Stimulated activated memory B cell treated with anti-CD40 and anti-IgM and Interleukin-4, amounts not matched to agents 10 μg/mL and 1 μg/mL and 100 μg/mL, for 72 hours (primary cell): Measurements from ENCODE around the gene TMEM145.

Experiments
- ATAC-seq: fragments of 150-1000 bp; cut with Tn5 transposase; 2 replicates; pipeline ENCODE4 v1.10.0; 2021
- H3K27ac Mint-ChIP-seq: one replicate; pipeline ENCODE4 v1.8.0; 2022; ENCODE audit warnings: mild to moderate bottlenecking, mixed read lengths
- H3K27me3 Mint-ChIP-seq: one replicate; pipeline ENCODE4 v1.8.0; 2022; ENCODE audit warnings: mixed read lengths
- H3K36me3 Mint-ChIP-seq: one replicate; pipeline ENCODE4 v1.8.0; 2022; ENCODE audit warnings: mixed read lengths
- H3K4me1 Mint-ChIP-seq: one replicate; pipeline ENCODE4 v1.8.0; 2022; ENCODE audit warnings: mixed read lengths
- H3K4me3 Mint-ChIP-seq: one replicate; pipeline ENCODE4 v1.8.0; 2022; ENCODE audit warnings: mild to moderate bottlenecking, moderate library complexity, mixed read lengths
- H3K9me3 Mint-ChIP-seq: one replicate; pipeline ENCODE4 v1.8.0; 2022; ENCODE audit warnings: mixed read lengths

Gene TMEM145

DNA sequence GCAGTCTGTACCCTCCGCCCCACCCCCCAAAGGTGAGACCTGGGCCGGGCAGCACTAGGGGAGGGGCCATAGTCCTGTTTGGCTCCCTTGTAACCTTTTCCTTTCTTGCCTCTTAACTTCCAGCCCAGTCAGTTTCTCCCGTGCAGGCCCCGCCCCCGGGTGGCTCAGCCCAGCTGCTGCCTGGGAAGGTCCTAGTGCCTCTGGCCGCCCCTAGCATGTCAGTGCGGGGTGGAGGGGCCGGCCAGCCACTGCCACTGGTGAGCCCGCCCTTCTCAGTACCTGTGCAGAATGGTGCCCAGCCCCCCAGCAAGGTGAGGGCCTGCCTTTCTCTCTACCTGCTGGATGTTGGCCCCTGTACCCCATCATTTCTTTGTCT lies 21.7 kb upstream of the TMEM145 start:
- H3K4me3 Mint-ChIP-seq: no peak overlapping the region
- ATAC-seq: no peak
- H3K36me3 Mint-ChIP-seq: peaks cover 30% of the 10 kb centered on the region
- peaks cover 30% of the 10 kb centered on the region for H3K4me1 Mint-ChIP-seq
- H3K9me3 Mint-ChIP-seq: no peaks in the 10 kb centered on the region
- no peak overlapping the region for H3K27ac Mint-ChIP-seq
- H3K27me3 Mint-ChIP-seq: no peaks in the 10 kb centered on the region

GRCh38 chr19:42292042-42292960 lies 20.8 kb upstream of the TMEM145 start:
- Mint-ChIP-seq H3K4me1 (peaks cover 33% of the 10 kb centered on the region), H3K4me3 (no peak overlapping the region), H3K27ac (no peak overlapping the region), H3K27me3 (no peaks in the 10 kb centered on the region), H3K36me3 (peaks cover 30% of the 10 kb centered on the region), H3K9me3 (no peaks in the 10 kb centered on the region)
- no peak for ATAC-seq

- Mint-ChIP-seq H3K4me3 (no peak overlapping the region), H3K27me3 (no peaks in the 10 kb centered on the region), H3K36me3 (peaks cover 30% of the 10 kb centered on the region)
Measured at GRCh38 chr19:42292963-42293362, 20.1 kb upstream of the TMEM145 start.

DNA sequence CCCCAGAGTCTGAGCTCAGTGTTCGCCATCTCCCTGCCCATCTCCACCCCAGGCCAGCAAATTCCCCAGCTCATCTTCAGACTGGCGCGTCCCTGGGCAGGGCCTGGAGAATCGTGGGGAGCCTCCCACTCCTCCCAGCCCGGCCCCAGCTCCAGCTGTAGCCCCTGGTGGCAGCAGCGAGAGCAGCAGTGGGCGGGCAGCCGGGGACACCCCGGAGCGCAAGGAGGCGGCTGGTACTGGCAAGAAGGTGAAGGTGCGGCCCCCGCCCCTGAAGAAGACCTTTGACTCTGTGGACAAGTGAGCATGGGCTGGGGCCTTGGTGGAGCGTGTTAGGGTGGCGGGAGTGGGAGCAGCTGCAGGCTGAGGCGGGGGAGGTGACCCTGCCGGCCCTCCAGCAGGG lies 19.6 kb upstream of the TMEM145 start:
- H3K9me3 Mint-ChIP-seq: no peaks in the 10 kb centered on the region
- no peak overlapping the region for H3K27ac Mint-ChIP-seq
- H3K27me3 Mint-ChIP-seq: no peaks in the 10 kb centered on the region
- peaks cover 33% of the 10 kb centered on the region for H3K4me1 Mint-ChIP-seq
- no peak overlapping the region for H3K4me3 Mint-ChIP-seq
- ATAC-seq: no peak
- H3K36me3 Mint-ChIP-seq: peaks cover 27% of the 10 kb centered on the region

More at GRCh38 chr19:42292963-42293362, 20.1 kb upstream of the TMEM145 start:
- Mint-ChIP-seq H3K9me3 (no peaks in the 10 kb centered on the region), H3K4me1 (peaks cover 33% of the 10 kb centered on the region), H3K27ac (no peak overlapping the region)
- no peak for ATAC-seq

DNA sequence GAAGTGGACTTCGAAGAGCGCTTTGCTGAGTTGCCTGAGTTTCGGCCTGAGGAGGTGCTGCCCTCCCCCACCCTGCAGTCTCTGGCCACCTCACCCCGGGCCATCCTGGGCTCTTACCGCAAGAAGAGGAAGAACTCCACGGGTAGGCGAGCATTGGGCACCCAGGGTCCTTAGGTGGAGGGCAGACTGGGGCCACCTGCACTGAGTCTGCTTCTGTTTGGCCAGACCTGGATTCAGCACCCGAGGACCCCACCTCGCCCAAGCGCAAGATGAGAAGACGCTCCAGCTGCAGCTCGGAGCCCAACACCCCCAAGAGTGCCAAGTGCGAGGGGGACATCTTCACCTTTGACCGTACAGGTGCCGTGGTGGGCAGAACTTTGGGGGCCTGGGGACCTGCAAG lies 19.2 kb upstream of the TMEM145 start:
- ATAC-seq: no peak

DNA sequence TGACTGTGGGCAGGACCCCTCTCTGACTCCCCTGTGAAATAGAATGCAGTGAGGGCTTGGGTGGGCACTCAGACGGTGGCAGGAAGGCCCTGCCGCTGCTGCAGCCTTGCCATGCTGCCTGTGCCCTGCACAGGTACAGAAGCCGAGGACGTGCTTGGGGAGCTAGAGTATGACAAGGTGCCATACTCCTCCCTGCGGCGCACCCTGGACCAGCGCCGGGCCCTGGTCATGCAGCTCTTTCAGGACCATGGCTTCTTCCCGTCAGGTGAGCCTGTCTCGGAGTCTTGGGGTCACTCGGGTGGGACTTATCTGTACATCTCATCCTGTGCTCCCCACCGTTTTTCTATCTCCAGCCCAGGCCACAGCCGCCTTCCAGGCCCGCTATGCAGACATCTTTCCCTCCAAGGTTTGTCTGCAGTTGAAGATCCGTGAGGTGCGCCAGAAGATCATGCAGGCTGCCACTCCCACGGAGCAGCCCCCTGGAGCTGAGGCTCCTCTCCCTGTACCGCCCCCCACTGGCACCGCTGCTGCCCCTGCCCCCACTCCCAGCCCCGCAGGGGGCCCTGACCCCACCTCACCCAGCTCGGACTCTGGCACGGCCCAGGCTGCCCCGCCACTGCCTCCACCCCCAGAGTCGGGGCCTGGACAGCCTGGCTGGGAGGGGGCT lies 18.5 kb upstream of the TMEM145 start:
- H3K27ac Mint-ChIP-seq: no peak overlapping the region
- H3K4me3 Mint-ChIP-seq: no peak overlapping the region
- H3K9me3 Mint-ChIP-seq: no peaks in the 10 kb centered on the region

More for the DNA sequence above, 19.2 kb upstream of the TMEM145 start:
- Mint-ChIP-seq H3K27me3 (no peaks in the 10 kb centered on the region), H3K27ac (no peak overlapping the region), H3K4me3 (no peak overlapping the region), H3K4me1 (peaks cover 33% of the 10 kb centered on the region), H3K9me3 (no peaks in the 10 kb centered on the region), H3K36me3 (peaks cover 23% of the 10 kb centered on the region)

GRCh38 chr19:42295342-42295741 lies 17.8 kb upstream of the TMEM145 start:
- ATAC-seq: no peak
- H3K27ac Mint-ChIP-seq: no peak overlapping the region
- no peaks in the 10 kb centered on the region for H3K27me3 Mint-ChIP-seq
- no peaks in the 10 kb centered on the region for H3K9me3 Mint-ChIP-seq
- H3K4me3 Mint-ChIP-seq: no peak overlapping the region
- peaks cover 23% of the 10 kb centered on the region for H3K36me3 Mint-ChIP-seq
- peaks cover 33% of the 10 kb centered on the region for H3K4me1 Mint-ChIP-seq

More for the DNA sequence above, 18.5 kb upstream of the TMEM145 start:
- no peaks in the 10 kb centered on the region for H3K27me3 Mint-ChIP-seq
- peaks cover 33% of the 10 kb centered on the region for H3K4me1 Mint-ChIP-seq
- peaks cover 23% of the 10 kb centered on the region for H3K36me3 Mint-ChIP-seq
- ATAC-seq: no peak

DNA sequence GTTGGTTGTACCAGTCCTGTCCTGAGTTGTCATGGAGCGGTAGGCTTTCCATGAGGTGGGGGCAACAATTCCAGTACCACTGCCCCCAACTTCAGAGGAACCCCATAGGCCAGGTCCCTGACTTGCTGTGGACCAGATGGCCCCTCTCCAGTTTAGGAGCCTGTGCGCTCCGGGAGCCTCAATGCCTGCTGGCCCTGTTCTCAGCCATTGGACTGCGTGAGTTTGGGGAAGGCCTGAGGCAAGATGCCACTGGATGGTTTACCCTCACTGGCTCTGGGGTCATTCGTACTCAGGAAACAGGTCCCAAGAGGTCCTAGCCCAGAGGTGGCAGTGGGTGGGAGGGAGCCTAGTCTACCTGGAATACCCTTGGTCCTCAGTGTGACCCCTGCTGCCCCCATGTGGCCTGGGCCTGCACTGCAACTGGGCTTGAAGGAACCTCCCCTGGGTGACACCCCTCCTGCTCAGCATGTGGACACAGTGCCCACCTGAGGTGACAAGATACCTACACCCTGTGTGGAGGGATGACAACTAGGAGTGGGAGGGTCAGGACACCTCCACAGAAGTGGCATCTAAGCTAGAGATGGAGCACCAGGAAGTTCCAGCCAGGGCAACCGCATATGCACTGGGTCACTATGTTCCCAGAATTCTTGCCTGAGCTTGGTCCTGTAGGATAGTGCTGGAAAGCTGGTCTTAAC lies 17.1 kb upstream of the TMEM145 start:
- no peak overlapping the region for H3K27ac Mint-ChIP-seq
- no peak overlapping the region for H3K4me3 Mint-ChIP-seq
- H3K4me1 Mint-ChIP-seq: peaks cover 27% of the 10 kb centered on the region

GRCh38 chr19:42297039-42297438 lies 16.1 kb upstream of the TMEM145 start:
- H3K9me3 Mint-ChIP-seq: no peaks in the 10 kb centered on the region
- no peak overlapping the region for H3K27ac Mint-ChIP-seq
- peaks cover 23% of the 10 kb centered on the region for H3K4me1 Mint-ChIP-seq
- no peak overlapping the region for H3K4me3 Mint-ChIP-seq
- H3K27me3 Mint-ChIP-seq: no peaks in the 10 kb centered on the region
- ATAC-seq: no peak
- H3K36me3 Mint-ChIP-seq: peaks cover 13% of the 10 kb centered on the region

More for the DNA sequence above, 17.1 kb upstream of the TMEM145 start:
- ATAC-seq: peak; percentile 80
- Mint-ChIP-seq H3K27me3 (no peaks in the 10 kb centered on the region), H3K36me3 (peaks cover 23% of the 10 kb centered on the region), H3K9me3 (no peaks in the 10 kb centered on the region)

DNA sequence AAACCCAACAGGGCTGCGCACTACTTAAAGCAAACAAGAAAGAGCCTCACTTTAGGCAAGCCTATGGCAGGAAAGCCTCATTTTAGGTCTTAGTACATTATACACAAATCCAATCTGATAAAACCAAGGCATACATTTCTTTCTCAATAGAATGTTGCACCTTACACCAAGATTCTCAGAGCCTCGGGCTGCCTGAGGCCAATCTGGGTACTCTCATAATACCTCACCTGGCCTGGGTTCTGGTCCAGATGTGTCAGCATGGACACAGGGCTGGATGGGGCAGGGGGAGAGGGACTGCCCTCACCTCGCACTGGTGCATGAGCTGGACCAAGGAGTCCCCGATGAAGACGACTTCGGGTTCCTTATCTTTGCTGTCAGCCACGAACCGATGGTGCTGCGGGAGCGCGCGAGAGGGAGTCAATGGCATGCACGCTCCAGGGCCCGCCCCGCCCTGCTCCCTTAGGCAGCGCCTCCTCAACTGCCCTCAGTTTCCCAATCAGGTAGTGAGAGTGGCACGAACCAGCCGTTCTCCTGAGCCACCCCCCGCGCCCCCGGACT lies 11.4 kb upstream of the TMEM145 start, which contains the start of gene PRR19:
TSS of gene PRR19 (plus strand) at position 487 of the 558 bp plus-strand sequence. CDS start 7,453 bp downstream, outside the sequence.
- peak within 1 kb of the TSS; percentile 93 for H3K4me3 Mint-ChIP-seq
- no peaks in the 10 kb centered on the region for H3K36me3 Mint-ChIP-seq
- peak; percentile 52 for ATAC-seq
- H3K27me3 Mint-ChIP-seq: no peaks in the 10 kb centered on the region
- peak within 1 kb of the TSS; percentile 77 for H3K27ac Mint-ChIP-seq
- no peaks in the 10 kb centered on the region for H3K9me3 Mint-ChIP-seq
- peaks cover 26% of the 10 kb centered on the region for H3K4me1 Mint-ChIP-seq

DNA sequence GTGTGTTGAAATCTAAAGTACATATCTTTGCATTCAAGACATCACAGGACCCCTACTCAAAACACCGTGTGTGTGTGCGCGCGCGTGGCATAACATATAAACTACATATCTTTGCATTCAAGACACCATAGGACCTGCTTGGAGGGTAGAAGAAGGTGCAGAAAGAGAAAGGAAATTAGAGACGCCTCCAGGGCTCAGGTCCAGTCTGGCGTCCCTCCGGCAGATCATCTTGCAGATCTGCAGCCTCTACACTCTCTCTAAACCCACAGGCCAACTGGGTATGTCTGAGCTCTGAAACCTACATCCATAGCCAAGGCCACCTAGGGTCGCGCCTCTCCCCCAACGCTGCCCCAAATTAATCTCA lies 10.0 kb upstream of the TMEM145 start:
- ATAC-seq: no peak
- H3K4me1 Mint-ChIP-seq: peaks cover 25% of the 10 kb centered on the region
- H3K27me3 Mint-ChIP-seq: no peaks in the 10 kb centered on the region
- H3K27ac Mint-ChIP-seq: peak overlapping the region; percentile 77
- no peaks in the 10 kb centered on the region for H3K9me3 Mint-ChIP-seq
- H3K36me3 Mint-ChIP-seq: no peaks in the 10 kb centered on the region
- H3K4me3 Mint-ChIP-seq: peak overlapping the region; percentile 93

GRCh38 chr19:42303876-42304275 lies 9.2 kb upstream of the TMEM145 start:
- no peak for ATAC-seq
- no peaks in the 10 kb centered on the region for H3K27me3 Mint-ChIP-seq
- no peak overlapping the region for H3K27ac Mint-ChIP-seq
- H3K9me3 Mint-ChIP-seq: no peaks in the 10 kb centered on the region
- no peaks in the 10 kb centered on the region for H3K36me3 Mint-ChIP-seq
- no peak overlapping the region for H3K4me3 Mint-ChIP-seq
- peaks cover 25% of the 10 kb centered on the region for H3K4me1 Mint-ChIP-seq

- peaks cover 12% of the 10 kb centered on the region for H3K27me3 Mint-ChIP-seq
Measured at GRCh38 chr19:42306646-42307045, 6.5 kb upstream of the TMEM145 start.

GRCh38 chr19:42309686-42310085 lies 3.4 kb upstream of the TMEM145 start:
- no peaks in the 10 kb centered on the region for H3K9me3 Mint-ChIP-seq
- H3K4me3 Mint-ChIP-seq: no peak overlapping the region
- H3K36me3 Mint-ChIP-seq: no peaks in the 10 kb centered on the region
- peaks cover 18% of the 10 kb centered on the region for H3K4me1 Mint-ChIP-seq
- no peak overlapping the region for H3K27ac Mint-ChIP-seq
- peaks cover 43% of the 10 kb centered on the region for H3K27me3 Mint-ChIP-seq
- no peak for ATAC-seq

More at GRCh38 chr19:42306646-42307045, 6.5 kb upstream of the TMEM145 start:
- peaks cover 22% of the 10 kb centered on the region for H3K4me1 Mint-ChIP-seq
- H3K4me3 Mint-ChIP-seq: no peak overlapping the region
- no peak for ATAC-seq
- no peaks in the 10 kb centered on the region for H3K36me3 Mint-ChIP-seq
- no peaks in the 10 kb centered on the region for H3K9me3 Mint-ChIP-seq
- no peak overlapping the region for H3K27ac Mint-ChIP-seq

- no peak for ATAC-seq
Measured at GRCh38 chr19:42311657-42312056, 1.5 kb upstream of the TMEM145 start.

More at GRCh38 chr19:42311657-42312056, 1.5 kb upstream of the TMEM145 start:
- Mint-ChIP-seq H3K27me3 (peaks cover 52% of the 10 kb centered on the region), H3K4me1 (peaks cover 19% of the 10 kb centered on the region), H3K36me3 (no peaks in the 10 kb centered on the region), H3K4me3 (no peak overlapping the region), H3K27ac (no peak overlapping the region), H3K9me3 (no peaks in the 10 kb centered on the region)
